K562 (cell line): ENCODE measurements around the gene ATP5PD. TPM values are rescaled to one million over a fixed set of nuclear protein-coding genes. Genes with fewer than 3 reads are reported as not detected.
A peak's percentile ranks its signal among the peaks of the same experiment; 100 is the strongest.

Source experiments
- ATAC-seq: fragments of 200-7000 bp; cut with Tn5 transposase; 3 replicates; pipeline ENCODE4 v1.9.1; 2020; ENCODE audit warnings: moderate library complexity
- BruUV-seq: library from RNA; stranded (reverse); fragments of 400-500 nt; replicated peaks from 2 replicates; lab custom pipeline; 2021; lab: Mats Ljungman, UMichigan
- CTCF ChIA-PET: fragments of 300-600 bp; formaldehyde crosslinking; extraction: SDS; loops from one replicate; lab custom pipeline; 2021; ENCODE audit warnings: low intra/inter-chr PET ratio; lab: Yijun Ruan, JAX
- POLR2A ChIA-PET: fragments of 300-600, 350-650 bp; sonication (Branson Sonifier 250); formaldehyde crosslinking; extraction: SDS; loops from one replicate; lab custom pipeline; 2021; ENCODE audit warnings: antibody characterized with exemption, inconsistent platforms; lab: Yijun Ruan, JAX
- DNase-seq, 4 experiments: peaks; one replicate each; pipeline versions ENCODE4 v3.0.0 to v3.0.0-alpha.2; 2011 to 2018; ENCODE audit warnings: low spot score in 3 of 4, mixed read lengths in 3 of 4; ENCODE audit errors: extremely low read depth in 1 of 4
- FAIRE-seq: peaks from 2 replicates; lab custom pipeline; 2011; peaks lifted over from hg19 to GRCh38; lab: Jason Lieb, UNC
- H2AFZ ChIP-seq: 2 replicates; pipeline ENCODE4 v1.6.0; 2011; ENCODE audit warnings: low read depth, low read length, control low read depth, inconsistent platforms
- H3K27ac ChIP-seq: fragments of 200-600 bp; 3 replicates; pipeline ENCODE4 v1.8.0; 2011; ENCODE audit warnings: low read depth, mild to moderate bottlenecking, control low read depth, inconsistent platforms, low read length, moderate library complexity, mixed read lengths; ENCODE audit errors: extremely low read depth
- H3K27me3 ChIP-seq, 2 experiments: fragments of 300-600 bp in 1 of 2; 2 replicates in 1 of 2; 3 replicates in 1 of 2; pipeline versions ENCODE4 v1.6.0 to v1.8.0; 2011; ENCODE audit warnings: inconsistent platforms in 2 of 2, low read length in 2 of 2, mild to moderate bottlenecking in 1 of 2, mixed read lengths in 1 of 2, moderate library complexity in 1 of 2; ENCODE audit not compliant: control insufficient read depth in 2 of 2, insufficient read depth in 2 of 2
- H3K36me3 ChIP-seq: fragments of 300-600 bp; 3 replicates; pipeline ENCODE4 v1.8.0; 2011; ENCODE audit warnings: mild to moderate bottlenecking, low read length, inconsistent platforms; ENCODE audit not compliant: control insufficient read depth, insufficient read depth
- H3K4me1 ChIP-seq, 2 experiments: fragments of 200-600 bp in 1 of 2; replicated peaks in 1 of 2; 2 replicates in 1 of 2; 3 replicates in 1 of 2; pipeline versions ENCODE4 v1.5.1 to v1.8.0; 2011; ENCODE audit warnings: inconsistent platforms in 2 of 2, low read length in 2 of 2, mild to moderate bottlenecking in 1 of 2, mixed read lengths in 1 of 2, moderate library complexity in 1 of 2; ENCODE audit not compliant: control insufficient read depth in 2 of 2, insufficient read depth in 2 of 2
- H3K4me2 ChIP-seq: 2 replicates; pipeline ENCODE4 v1.6.1; 2011; ENCODE audit warnings: low read length, control low read depth, inconsistent platforms, mixed read lengths; ENCODE audit not compliant: insufficient read depth
- H3K4me3 ChIP-seq: fragments of 200-600 bp; sonication (generic), shearing (Covaris generic); 2 replicates; pipeline ENCODE4 v1.5.1; 2016; ENCODE audit warnings: control low read depth, inconsistent platforms
- H3K79me2 ChIP-seq: fragments of 200-600 bp; 3 replicates; pipeline ENCODE4 v1.8.0; 2011; ENCODE audit warnings: low read length, inconsistent platforms; ENCODE audit not compliant: control insufficient read depth, insufficient read depth
- H3K9ac ChIP-seq, 2 experiments: 2 replicates each; pipeline versions ENCODE4 v1.6.0 to v1.6.1; 2011; ENCODE audit warnings: low read depth in 2 of 2, low read length in 2 of 2, control low read depth in 1 of 2, inconsistent platforms in 1 of 2, mild to moderate bottlenecking in 1 of 2, mixed read lengths in 1 of 2; ENCODE audit not compliant: insufficient read depth in 1 of 2
- H3K9me1 ChIP-seq: one replicate; pipeline ENCODE4 v1.6.0; 2011; ENCODE audit warnings: inconsistent platforms, mild to moderate bottlenecking, low read length, moderate library complexity; ENCODE audit not compliant: control insufficient read depth, insufficient read depth
- H3K9me3 ChIP-seq: replicated peaks from 2 replicates; pipeline ENCODE4 v1.5.1; 2011; ENCODE audit warnings: low read depth, low read length, inconsistent platforms; ENCODE audit not compliant: control insufficient read depth, insufficient read depth
- H4K20me1 ChIP-seq: replicated peaks from 2 replicates; pipeline ENCODE4 v1.6.1; 2011; ENCODE audit warnings: low read length, inconsistent platforms, mixed read lengths; ENCODE audit not compliant: control insufficient read depth, insufficient read depth
- ARNT ChIP-seq, 2 experiments: fragments of 450-650 bp; IDR thresholded peaks; 2 replicates each; pipeline ENCODE4 v1.6.1; 2016; ENCODE audit warnings: mild to moderate bottlenecking in 1 of 2
- CREB3L1 ChIP-seq: fragments of 450-650 bp; IDR thresholded peaks from 2 replicates; pipeline ENCODE4 v1.6.1; 2014; ENCODE audit warnings: low read depth, mild to moderate bottlenecking, moderate library complexity, borderline replicate concordance
- FOXA3 ChIP-seq, 2 experiments: fragments of 450-650 bp in 1 of 2; sonication (generic) in 1 of 2; formaldehyde crosslinking; IDR thresholded peaks in 1 of 2; conservative IDR thresholded peaks in 1 of 2; 2 replicates each; pipeline versions ENCODE4 v1.4.0 to v1.8.0; 2020 to 2022; ENCODE audit warnings: mild to moderate bottlenecking in 2 of 2, missing genetic modification reagents in 1 of 2
- GABPB1 ChIP-seq: sonication (generic); formaldehyde crosslinking; IDR thresholded peaks from 2 replicates; pipeline ENCODE4 v1.8.0; 2022; ENCODE audit warnings: mild to moderate bottlenecking, missing genetic modification reagents
- KAT7 ChIP-seq: sonication (generic); formaldehyde crosslinking; IDR thresholded peaks from 2 replicates; pipeline ENCODE4 v1.8.0; 2022; ENCODE audit warnings: missing genetic modification reagents, mild to moderate bottlenecking, borderline replicate concordance
- KLF1 ChIP-seq: fragments of 450-650 bp; IDR thresholded peaks from 2 replicates; pipeline ENCODE4 v1.6.1; 2016; ENCODE audit warnings: missing genetic modification characterization, missing compliant biosample characterization
- MCM7 ChIP-seq, 2 experiments: fragments of 450-650 bp; IDR thresholded peaks; 2 replicates each; pipeline ENCODE4 v1.6.1; 2016 to 2018
- PHB ChIP-seq: fragments of 250-450 bp; sonication (Bioruptor Pico); IDR thresholded peaks from 2 replicates; pipeline ENCODE4 v1.5.0; 2021
- PHF20 ChIP-seq: fragments of 450-650 bp; IDR thresholded peaks from 2 replicates; pipeline ENCODE4 v1.6.1; 2018; ENCODE audit not compliant: partially characterized antibody
- TRIM24 ChIP-seq, 2 experiments: fragments of 450-650 bp; IDR thresholded peaks; 2 replicates each; pipeline ENCODE4 v1.6.1; 2016
- U2AF1 ChIP-seq: fragments of 200-400 bp; formaldehyde crosslinking; optimal IDR thresholded peaks from 2 replicates; pipeline ENCODE3; 2017; ENCODE audit warnings: mild to moderate bottlenecking, low read depth, low read length, moderate library complexity
- ZBTB26 ChIP-seq: fragments of 450-650 bp; formaldehyde crosslinking; IDR thresholded peaks from 2 replicates; pipeline ENCODE4 v1.4.0; 2022; ENCODE audit warnings: missing genetic modification characterization
- ZNF354B ChIP-seq: fragments of 250-450 bp; sonication (Bioruptor Pico); IDR thresholded peaks from 2 replicates; pipeline ENCODE4 v1.4.0; 2020
- ZNF57 ChIP-seq: fragments of 450-650 bp; formaldehyde crosslinking; IDR thresholded peaks from 2 replicates; pipeline ENCODE4 v1.4.0; 2020; ENCODE audit warnings: mild to moderate bottlenecking, moderate library complexity
- ZNF740 ChIP-seq, 3 experiments: fragments of 200-800 bp in 1 of 3; sonication (Bioruptor generic) in 1 of 3; sonication (generic) in 1 of 3; formaldehyde crosslinking in 1 of 3; IDR thresholded peaks; 2 replicates each; pipeline versions ENCODE4 v1.6.1 to v1.8.0; 2016 to 2022; ENCODE audit warnings: mild to moderate bottlenecking in 2 of 3, missing compliant biosample characterization in 2 of 3, missing genetic modification characterization in 2 of 3, missing genetic modification reagents in 1 of 3
- WGBS: fragments of 100-300 bp; shearing (Covaris generic); methylation state at CpG from one replicate; pipeline ENCODE4 v1.1.6; 2016; ENCODE audit warnings: low coverage, mixed read lengths; ENCODE audit not compliant: insufficient coverage; ENCODE audit errors: missing lambda C conversion rate; 5-methylcytosine and 5-hydroxymethylcytosine counted together
- in situ Hi-C: fragments of 300-500 bp; cut with MboI; formaldehyde crosslinking; loops from 4 replicates; pipeline ENCODE4 v1.15.0; 2018; ENCODE audit warnings: inconsistent platforms, mixed read lengths
- intact Hi-C: fragments of 100-400 bp; cut with micrococcal nuclease; formaldehyde crosslinking; loops from 2 replicates; pipeline ENCODE4 v1.14.2; 2022
- polyA plus RNA-seq, 8 experiments: library from polyadenylated mRNA; depleted of rRNA in 4 of 8; stranded (reverse) in 5 of 8; unstranded in 3 of 8; fragments of >200 nt; fragmentation: Nextera tagmentation in 2 of 8; fragmentation: Illumina TruSeq in 1 of 8; extraction: Ambion mirVana in 2 of 8; extraction: Trizol in 1 of 8; gene quantifications; 2 replicates each; pipeline versions ENCODE4 v1.2.1 to v1.2.3, GENCODE V29; 2011 to 2014; ENCODE audit warnings: inconsistent platforms in 1 of 8, missing spikeins in 1 of 8
- total RNA-seq, 7 experiments: library from RNA; depleted of rRNA in 6 of 7; stranded (reverse); fragments of >200 nt in 6 of 7; fragmentation: Illumina TruSeq in 2 of 7; extraction: Trizol in 2 of 7; gene quantifications; 2 replicates each; pipeline versions ENCODE4 v1.2.1 to v1.2.3, GENCODE V29; 2011 to 2021; ENCODE audit warnings: low replicate concordance in 1 of 7
- TF ChIP-seq, protein P1 (sequence below): fragments of 250-450 bp; sonication (Bioruptor Pico); IDR thresholded peaks from 2 replicates; pipeline ENCODE4 v1.5.0; 2021; ENCODE audit warnings: mild to moderate bottlenecking, borderline replicate concordance

The ATP5PD gene
- total and polyA plus RNA-seq, 9 of the 15 experiments (the other 6 are each of a cell fraction or from before 2014, with no cell fraction given) = 271 to 828 (median 432) TPM

- peak overlapping the region; percentile 74 for H3K27ac ChIP-seq
- peak; percentile 30 for ATAC-seq
- no peaks in the 10 kb centered on the region for H3K36me3 ChIP-seq
- POLR2A ChIA-PET = interaction anchor here (0.6 to 1.7 kb wide), 12 partner anchors 10 to 57 kb away, joined by 3 to 5 read pairs (median 3); no protein-coding TSS in a partner anchor
- H3K9ac ChIP-seq = peak overlapping the region; percentile 46 to 89; a peak in 3 of 4 replicates
- DNase-seq = peak; percentile 63 to 81 (median 71)
- H2AFZ ChIP-seq = peak overlapping the region; percentile 75
- H3K79me2 ChIP-seq = no peaks in the 10 kb centered on the region; the same call in 2 of the 3 replicates
- intact Hi-C loops = no loop called here
- FAIRE-seq = peak; percentile 98
- no TSS peak for BruUV-seq
- H3K9me1 ChIP-seq = peaks cover 5% of the 10 kb centered on the region
- no peaks in the 10 kb centered on the region; a peak in 1 of 5 replicates for H3K27me3 ChIP-seq
- in situ Hi-C loops = no loop called here
- H3K4me2 ChIP-seq = peak overlapping the region; percentile 68
- no peaks in the 10 kb centered on the region for H4K20me1 ChIP-seq
- no peaks in the 10 kb centered on the region for H3K9me3 ChIP-seq
- WGBS = 38% methylated on average over 10 of the region's 10 CpGs
- CTCF ChIA-PET = no interaction called here
- H3K4me3 ChIP-seq = no peak overlapping the region
- peaks cover 53 to 76% of the 10 kb centered on the region in 2 experiments for H3K4me1 ChIP-seq
- no peak for TF ChIP-seq U2AF1
- TF ChIP-seq ARNT (IDR thresholded peaks at IDR 0.05) = peak in 1 of 2 experiments; percentile 55; a peak in 1 of 4 replicates
- TF ChIP-seq GABPB1 (CRISPR knock-in tag) = no peak
- TF ChIP-seq, protein P1, sequence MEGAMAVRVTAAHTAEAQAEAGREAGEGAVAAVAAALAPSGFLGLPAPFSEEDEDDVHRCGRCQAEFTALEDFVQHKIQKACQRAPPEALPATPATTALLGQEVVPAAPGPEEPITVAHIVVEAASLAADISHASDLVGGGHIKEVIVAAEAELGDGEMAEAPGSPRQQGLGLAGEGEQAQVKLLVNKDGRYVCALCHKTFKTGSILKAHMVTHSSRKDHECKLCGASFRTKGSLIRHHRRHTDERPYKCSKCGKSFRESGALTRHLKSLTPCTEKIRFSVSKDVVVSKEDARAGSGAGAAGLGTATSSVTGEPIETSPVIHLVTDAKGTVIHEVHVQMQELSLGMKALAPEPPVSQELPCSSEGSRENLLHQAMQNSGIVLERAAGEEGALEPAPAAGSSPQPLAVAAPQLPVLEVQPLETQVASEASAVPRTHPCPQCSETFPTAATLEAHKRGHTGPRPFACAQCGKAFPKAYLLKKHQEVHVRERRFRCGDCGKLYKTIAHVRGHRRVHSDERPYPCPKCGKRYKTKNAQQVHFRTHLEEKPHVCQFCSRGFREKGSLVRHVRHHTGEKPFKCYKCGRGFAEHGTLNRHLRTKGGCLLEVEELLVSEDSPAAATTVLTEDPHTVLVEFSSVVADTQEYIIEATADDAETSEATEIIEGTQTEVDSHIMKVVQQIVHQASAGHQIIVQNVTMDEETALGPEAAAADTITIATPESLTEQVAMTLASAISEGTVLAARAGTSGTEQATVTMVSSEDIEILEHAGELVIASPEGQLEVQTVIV = no peak
- TF ChIP-seq MCM7 (IDR thresholded peaks at IDR 0.05) = peak in 1 of 2 experiments; percentile 83; a peak in 1 of 4 replicates
- TF ChIP-seq ZNF354B (CRISPR knock-in tag) = no peak
- peak in 1 of 2 experiments; percentile 22; a peak in 1 of 4 replicates for TF ChIP-seq TRIM24 (IDR thresholded peaks at IDR 0.05)
- peak; percentile 8; the same call in 1 of the 2 replicates for TF ChIP-seq KAT7
- no peak for TF ChIP-seq CREB3L1
- no peak for TF ChIP-seq PHB (CRISPR knock-in tag)
- TF ChIP-seq ZBTB26 (CRISPR knock-in tag) = peak; percentile 90
- TF ChIP-seq KLF1 (tag) = no peak
- peak in 1 of 2 experiments; percentile 82; a peak in 1 of 4 replicates for TF ChIP-seq FOXA3 (CRISPR knock-in tag; conservative IDR thresholded peaks at IDR 0.05 in 1 of 2, IDR thresholded peaks at IDR 0.05 in 1 of 2)
- peak; percentile 71 for TF ChIP-seq PHF20
- peak; percentile 89 for TF ChIP-seq ZNF740 (CRISPR knock-in tag; IDR thresholded peaks at IDR 0.05)
- no peak for TF ChIP-seq ZNF740 (tag; IDR thresholded peaks at IDR 0.05)
- no peak for TF ChIP-seq ZNF57 (CRISPR knock-in tag)
Observed at GRCh38 chr17:75091855-75092327, 45.1 kb upstream of the ATP5PD start.
